ENCODE data around the gene FAT2. TPM values are rescaled to one million over a fixed set of nuclear protein-coding genes. Genes with fewer than 3 reads are reported as not detected.

The FAT2 gene
- total RNA-seq, 4 donors from 2014 or later: 86.5 to 117 (median 99.0) TPM

DNA sequence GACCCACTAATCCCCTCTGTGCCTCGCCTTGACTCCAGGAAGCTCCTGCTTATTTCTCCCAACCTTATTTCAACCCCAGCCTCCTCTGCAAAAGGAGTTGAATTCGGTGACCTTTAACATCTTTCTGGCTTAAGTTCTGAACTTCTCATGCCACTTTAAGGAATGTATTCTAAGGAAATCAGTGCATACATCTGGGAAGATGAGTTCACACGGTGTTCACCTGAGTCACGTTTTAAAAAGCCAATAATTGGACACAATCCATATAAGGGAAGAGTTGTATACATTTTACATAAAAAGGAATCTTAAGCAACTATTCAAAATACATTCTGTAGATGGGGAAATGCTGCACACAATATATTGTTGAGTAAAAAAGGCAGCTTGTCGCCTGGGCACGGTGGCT is 33.2 kb downstream of the FAT2 start:
- H3K36me3 ChIP-seq: peaks cover 0 to 100% (median 14%) of the 10 kb centered on the region in 3 donors
- H3K9me3 ChIP-seq: no peaks in the 10 kb centered on the region
- TF ChIP-seq POLR2A (IDR thresholded peaks at IDR 0.05): no peak
- no peak for TF ChIP-seq CTCF (IDR thresholded peaks at IDR 0.05)
- H3K27me3 ChIP-seq: no peaks in the 10 kb centered on the region
- H3K4me1 ChIP-seq: peaks cover 0 to 9% (median 0%) of the 10 kb centered on the region in 3 donors
- intact Hi-C loops (cut with DNase I): no loop called here
- WGBS, 2 donors: 58 to 64% methylated on average over 4 to 6 of the region's 6 CpGs
- H3K4me3 ChIP-seq: no peak overlapping the region
- no peak for DNase-seq
- no peak overlapping the region for H3K27ac ChIP-seq

DNA sequence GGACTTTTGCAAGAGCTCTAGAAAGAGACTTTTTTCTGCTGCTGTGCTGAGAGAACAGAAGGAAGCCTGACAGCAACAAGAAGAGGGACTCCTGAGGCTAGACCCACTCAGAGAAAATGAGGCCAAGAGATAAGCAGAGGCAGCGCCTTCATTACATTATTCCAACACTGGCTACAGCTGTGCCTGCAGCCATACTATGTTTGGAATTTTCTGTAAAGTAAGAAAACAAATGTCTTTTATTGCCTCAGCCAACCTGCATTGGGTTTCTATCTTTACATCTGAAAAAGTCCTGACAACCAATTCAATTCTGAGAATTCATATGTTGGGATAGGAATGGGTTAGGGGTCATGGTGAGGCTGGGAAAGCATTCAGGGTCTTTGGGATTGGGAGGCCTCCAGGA is 33.7 kb downstream of the FAT2 start:
- peaks cover 0 to 100% (median 18%) of the 10 kb centered on the region in 3 donors for H3K36me3 ChIP-seq
- TF ChIP-seq POLR2A (IDR thresholded peaks at IDR 0.05) (no peak), CTCF (IDR thresholded peaks at IDR 0.05) (no peak)
- H3K9me3 ChIP-seq: no peaks in the 10 kb centered on the region
- H3K4me1 ChIP-seq: peaks cover 0 to 4% (median 0%) of the 10 kb centered on the region in 3 donors
- no peak for DNase-seq
- intact Hi-C loops (cut with DNase I): no loop called here
- no peak overlapping the region for H3K4me3 ChIP-seq
- no peak overlapping the region for H3K27ac ChIP-seq
- 83 to 91% methylated on average over 1 of the region's 1 CpG for WGBS, 2 donors
- no peaks in the 10 kb centered on the region for H3K27me3 ChIP-seq

DNA sequence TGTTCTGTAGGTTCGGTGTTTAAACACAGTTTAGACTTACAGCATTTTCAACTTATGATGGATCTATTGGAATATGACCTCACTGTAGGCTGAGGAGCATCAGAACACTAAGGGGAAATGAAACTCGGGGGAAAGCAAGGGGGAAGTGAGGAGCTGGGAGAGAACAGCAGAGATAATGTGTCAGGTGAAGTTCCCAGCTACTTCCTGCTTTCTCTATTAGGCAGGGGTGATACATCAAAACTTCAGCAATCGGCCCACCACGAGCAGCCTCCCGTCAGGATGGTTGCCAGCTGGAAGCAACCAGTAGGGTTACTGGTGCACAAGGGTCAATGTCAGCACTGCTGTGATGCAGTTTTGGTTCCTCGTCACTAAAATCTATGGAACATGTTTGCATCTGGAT is 34.3 kb downstream of the FAT2 start:
- Histone ChIP-seq H3K4me1 (no peaks in the 10 kb centered on the region), H3K27ac (no peak overlapping the region), H3K27me3 (no peaks in the 10 kb centered on the region), H3K9me3 (no peaks in the 10 kb centered on the region), H3K4me3 (no peak overlapping the region), H3K36me3 (peaks cover 0 to 100% (median 16%) of the 10 kb centered on the region in 3 donors)
- TF ChIP-seq POLR2A (IDR thresholded peaks at IDR 0.05): no peak
- TF ChIP-seq CTCF (IDR thresholded peaks at IDR 0.05): no peak
- WGBS, 2 donors: 42 to 52% methylated on average over 6 of the region's 6 CpGs
- intact Hi-C loops (cut with DNase I): no loop called here
- no peak for DNase-seq

GRCh38 chr5:151555760-151556576 is 35.2 kb downstream of the FAT2 start:
- Histone ChIP-seq H3K4me1 (no peaks in the 10 kb centered on the region), H3K27ac (no peak overlapping the region), H3K9me3 (no peaks in the 10 kb centered on the region), H3K36me3 (peaks cover 0 to 100% (median 20%) of the 10 kb centered on the region in 3 donors), H3K4me3 (no peak overlapping the region), H3K27me3 (no peaks in the 10 kb centered on the region)
- no peak for DNase-seq
- 62 to 82% methylated on average over 4 of the region's 4 CpGs for WGBS, 2 donors
- intact Hi-C loops (cut with DNase I): no loop called here
- TF ChIP-seq CTCF (IDR thresholded peaks at IDR 0.05): no peak
- TF ChIP-seq POLR2A (IDR thresholded peaks at IDR 0.05): no peak

DNA sequence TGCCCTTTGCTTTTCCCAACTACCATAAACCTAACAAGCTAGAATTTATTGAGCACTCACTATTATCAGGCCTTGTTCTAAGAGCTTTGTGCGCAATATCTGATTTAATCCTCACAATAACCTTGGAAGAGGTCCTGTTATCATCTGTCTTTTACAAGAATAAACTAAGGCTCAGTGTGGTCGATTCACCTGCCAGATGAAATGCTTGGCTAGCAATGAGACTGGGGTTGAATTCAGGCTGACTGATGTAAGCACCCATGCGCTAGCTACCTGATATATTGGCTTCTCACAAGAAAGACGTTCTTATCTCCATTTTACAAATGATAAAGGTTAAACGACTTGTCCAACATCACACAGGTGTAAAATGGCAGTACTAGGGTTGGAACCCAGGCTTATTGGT is 37.4 kb downstream of the FAT2 start:
- H3K27me3 ChIP-seq: no peaks in the 10 kb centered on the region
- H3K4me3 ChIP-seq: no peak overlapping the region
- peaks cover 0 to 100% (median 29%) of the 10 kb centered on the region in 3 donors for H3K36me3 ChIP-seq
- no peak for DNase-seq
- intact Hi-C loops (cut with DNase I): no loop called here
- H3K4me1 ChIP-seq: no peaks in the 10 kb centered on the region
- TF ChIP-seq POLR2A (IDR thresholded peaks at IDR 0.05) (no peak), CTCF (IDR thresholded peaks at IDR 0.05) (no peak)
- H3K9me3 ChIP-seq: no peaks in the 10 kb centered on the region
- 54 to 55% methylated on average over 5 of the region's 5 CpGs for WGBS, 2 donors
- no peak overlapping the region for H3K27ac ChIP-seq

All from esophagus squamous epithelium (tissue), 5 donors.